Prostate gland (tissue), 2 donors: ENCODE measurements around the gene UPK1B. TPM values are rescaled to one million over a fixed set of nuclear protein-coding genes. Genes with fewer than 3 reads are reported as not detected.
A peak's percentile ranks its signal among the peaks of the same experiment; 100 is the strongest.

Experiments used
- DNase-seq: peaks from one replicate; pipeline ENCODE4 v3.0.0-alpha.2; 2019; ENCODE audit warnings: low spot score
- H3K27ac ChIP-seq, 2 donors: fragments of 200-600 bp; sonication (generic); 2 replicates each; pipeline ENCODE4 v1.5.1; 2017 to 2019
- H3K27me3 ChIP-seq: fragments of 200-600 bp; sonication (generic); replicated peaks from 2 replicates; pipeline ENCODE4 v1.5.1; 2019; ENCODE audit not compliant: insufficient read depth
- H3K36me3 ChIP-seq, 2 donors: fragments of 200-600 bp; sonication (generic); 1 replicate in 1 of 2; 2 replicates in 1 of 2; pipeline versions ENCODE4 v1.5.1 to v1.8.1; 2017 to 2019
- H3K4me1 ChIP-seq: fragments of 200-600 bp; sonication (generic); replicated peaks from 2 replicates; pipeline ENCODE4 v1.5.1; 2019
- H3K4me3 ChIP-seq, 2 donors: fragments of 200-600 bp; sonication (generic); 2 replicates each; pipeline ENCODE4 v1.5.1; 2017 to 2019
- H3K9me3 ChIP-seq: fragments of 200-600 bp; sonication (generic); 2 replicates; pipeline ENCODE4 v1.5.1; 2017
- CTCF ChIP-seq, 4 experiments: fragments of 200-600 bp in 2 of 4; fragments of 450-650 bp in 2 of 4; sonication (generic) in 2 of 4; IDR thresholded peaks; 1 replicate in 3 of 4; 2 replicates in 1 of 4; pipeline ENCODE4 v1.5.1; 2016 to 2019; ENCODE audit warnings: antibody characterized with exemption in 4 of 4, mild to moderate bottlenecking in 2 of 4, moderate library complexity in 2 of 4
- POLR2A ChIP-seq: fragments of 450-650 bp; IDR thresholded peaks from one replicate; pipeline ENCODE4 v1.6.1; 2016; ENCODE audit warnings: antibody characterized with exemption, mild to moderate bottlenecking
- POLR2AphosphoS5 ChIP-seq: sonication (generic); formaldehyde crosslinking; IDR thresholded peaks from one replicate; pipeline ENCODE4 v1.6.1; 2017; ENCODE audit warnings: antibody characterized with exemption
- WGBS: methylation state at CpG from one replicate; pipeline ENCODE4 v1.1.5; 2018; 5-methylcytosine and 5-hydroxymethylcytosine counted together
- intact Hi-C: fragments of 100-400 bp; cut with DNase I; formaldehyde crosslinking; loops from one replicate; pipeline ENCODE4 v1.14.2; 2022
- total RNA-seq, 2 donors: library from RNA; depleted of rRNA; stranded (reverse); fragments of >200 nt; gene quantifications; one replicate each; pipeline ENCODE4 v1.1.0, GENCODE V29; 2016

UPK1B gene
- total RNA-seq, 2 donors from 2014 or later = not detected

DNA sequence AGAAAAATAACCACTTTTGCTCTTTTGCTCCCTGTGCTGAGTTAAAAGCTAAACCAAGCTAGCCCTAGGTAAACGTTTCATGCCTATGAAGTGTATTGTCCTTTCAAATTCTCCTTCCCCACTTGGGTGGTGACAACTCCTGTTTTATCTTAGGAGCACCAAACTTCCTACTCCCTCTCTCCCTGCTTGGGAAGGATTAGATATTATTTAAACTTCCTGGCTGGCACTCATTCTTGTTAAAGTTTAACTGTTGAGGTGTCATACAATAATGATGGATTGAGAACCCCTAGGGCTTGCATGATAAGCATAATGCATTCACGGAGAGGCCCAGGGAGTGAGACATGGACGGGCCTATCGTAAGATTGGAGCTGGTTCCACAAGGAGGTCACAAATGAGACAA, 37.8 kb downstream of the UPK1B start:
- no peaks in the 10 kb centered on the region for H3K4me1 ChIP-seq
- no peak for DNase-seq
- TF ChIP-seq POLR2A (no peak), CTCF (IDR thresholded peaks at IDR 0.05) (no peak), POLR2AphosphoS5 (no peak)
- no peak overlapping the region for H3K27ac ChIP-seq
- H3K27me3 ChIP-seq = no peaks in the 10 kb centered on the region
- no peaks in the 10 kb centered on the region for H3K9me3 ChIP-seq
- H3K4me3 ChIP-seq = no peak overlapping the region
- WGBS = 37% methylated on average over 4 of the region's 4 CpGs
- H3K36me3 ChIP-seq = no peaks in the 10 kb centered on the region
- intact Hi-C loops = no loop called here

DNA sequence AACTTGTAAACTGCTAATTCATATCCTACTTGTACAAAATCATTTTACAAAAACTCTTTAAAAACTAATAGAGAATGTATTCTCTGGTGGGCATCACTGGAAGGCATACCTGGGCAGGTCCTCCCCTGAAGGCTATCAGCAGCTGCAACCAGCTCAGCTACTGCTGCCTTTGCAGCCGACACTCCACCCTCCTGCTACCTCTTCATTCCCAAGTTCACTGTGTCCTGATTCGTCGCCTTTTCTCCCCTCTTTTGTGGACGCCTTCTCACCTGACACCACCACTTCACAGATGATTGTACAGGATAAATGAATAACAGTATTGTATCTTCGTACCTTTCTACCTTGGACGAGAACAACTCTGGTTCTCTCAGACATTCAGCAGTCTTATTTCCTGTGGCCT, 38.4 kb downstream of the UPK1B start:
- TF ChIP-seq POLR2A (no peak), CTCF (IDR thresholded peaks at IDR 0.05) (no peak), POLR2AphosphoS5 (no peak)
- Histone ChIP-seq H3K27me3 (no peaks in the 10 kb centered on the region), H3K36me3 (no peaks in the 10 kb centered on the region), H3K9me3 (no peaks in the 10 kb centered on the region), H3K4me1 (no peaks in the 10 kb centered on the region), H3K4me3 (no peak overlapping the region), H3K27ac (no peak overlapping the region)
- no peak for DNase-seq
- WGBS = 79% methylated on average over 6 of the region's 6 CpGs
- intact Hi-C loops = no loop called here

- Histone ChIP-seq H3K4me3 (no peak overlapping the region), H3K36me3 (no peaks in the 10 kb centered on the region), H3K27ac (no peak overlapping the region), H3K27me3 (no peaks in the 10 kb centered on the region), H3K4me1 (peaks cover 4% of the 10 kb centered on the region), H3K9me3 (no peaks in the 10 kb centered on the region)
- TF ChIP-seq POLR2AphosphoS5 (no peak), CTCF (IDR thresholded peaks at IDR 0.05) (no peak), POLR2A (no peak)
- intact Hi-C loops = no loop called here
- WGBS = 76% methylated on average over 4 of the region's 4 CpGs
- DNase-seq = no peak
Observed at GRCh38 chr3:119219069-119219468, 45.7 kb downstream of the UPK1B start.

GRCh38 chr3:119220198-119220597, 46.8 kb downstream of the UPK1B start:
- DNase-seq = no peak
- intact Hi-C loops = no loop called here
- TF ChIP-seq POLR2AphosphoS5 = no peak
- TF ChIP-seq CTCF (IDR thresholded peaks at IDR 0.05) = no peak
- TF ChIP-seq POLR2A = no peak
- H3K4me3 ChIP-seq = no peak overlapping the region
- no peak overlapping the region for H3K27ac ChIP-seq
- H3K27me3 ChIP-seq = no peaks in the 10 kb centered on the region
- peaks cover 4% of the 10 kb centered on the region for H3K4me1 ChIP-seq
- H3K36me3 ChIP-seq = no peaks in the 10 kb centered on the region
- no peaks in the 10 kb centered on the region for H3K9me3 ChIP-seq
- WGBS = 82% methylated on average over 7 of the region's 7 CpGs

- Histone ChIP-seq H3K4me3 (no peak overlapping the region), H3K9me3 (no peaks in the 10 kb centered on the region), H3K4me1 (peaks cover 4% of the 10 kb centered on the region), H3K36me3 (no peaks in the 10 kb centered on the region), H3K27me3 (no peaks in the 10 kb centered on the region), H3K27ac (peak overlapping the region in 1 of 2 donors; percentile 22)
- DNase-seq = peak; percentile 20
- intact Hi-C loops = no loop called here
- WGBS = 58% methylated on average over 3 of the region's 3 CpGs
- TF ChIP-seq POLR2AphosphoS5 = no peak
- no peak for TF ChIP-seq CTCF (IDR thresholded peaks at IDR 0.05)
- no peak for TF ChIP-seq POLR2A
Observed at GRCh38 chr3:119220970-119221667, 47.7 kb downstream of the UPK1B start.
